Measurements from ENCODE around the gene HDDC2. TPM values are rescaled to one million over a fixed set of nuclear protein-coding genes. Genes with fewer than 3 reads are reported as not detected.

Gene HDDC2, protein sequence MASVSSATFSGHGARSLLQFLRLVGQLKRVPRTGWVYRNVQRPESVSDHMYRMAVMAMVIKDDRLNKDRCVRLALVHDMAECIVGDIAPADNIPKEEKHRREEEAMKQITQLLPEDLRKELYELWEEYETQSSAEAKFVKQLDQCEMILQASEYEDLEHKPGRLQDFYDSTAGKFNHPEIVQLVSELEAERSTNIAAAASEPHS
- total RNA-seq (ENCODE audit: low replicate concordance) = 44.8 and 87.0 TPM in 2 replicates

DNA sequence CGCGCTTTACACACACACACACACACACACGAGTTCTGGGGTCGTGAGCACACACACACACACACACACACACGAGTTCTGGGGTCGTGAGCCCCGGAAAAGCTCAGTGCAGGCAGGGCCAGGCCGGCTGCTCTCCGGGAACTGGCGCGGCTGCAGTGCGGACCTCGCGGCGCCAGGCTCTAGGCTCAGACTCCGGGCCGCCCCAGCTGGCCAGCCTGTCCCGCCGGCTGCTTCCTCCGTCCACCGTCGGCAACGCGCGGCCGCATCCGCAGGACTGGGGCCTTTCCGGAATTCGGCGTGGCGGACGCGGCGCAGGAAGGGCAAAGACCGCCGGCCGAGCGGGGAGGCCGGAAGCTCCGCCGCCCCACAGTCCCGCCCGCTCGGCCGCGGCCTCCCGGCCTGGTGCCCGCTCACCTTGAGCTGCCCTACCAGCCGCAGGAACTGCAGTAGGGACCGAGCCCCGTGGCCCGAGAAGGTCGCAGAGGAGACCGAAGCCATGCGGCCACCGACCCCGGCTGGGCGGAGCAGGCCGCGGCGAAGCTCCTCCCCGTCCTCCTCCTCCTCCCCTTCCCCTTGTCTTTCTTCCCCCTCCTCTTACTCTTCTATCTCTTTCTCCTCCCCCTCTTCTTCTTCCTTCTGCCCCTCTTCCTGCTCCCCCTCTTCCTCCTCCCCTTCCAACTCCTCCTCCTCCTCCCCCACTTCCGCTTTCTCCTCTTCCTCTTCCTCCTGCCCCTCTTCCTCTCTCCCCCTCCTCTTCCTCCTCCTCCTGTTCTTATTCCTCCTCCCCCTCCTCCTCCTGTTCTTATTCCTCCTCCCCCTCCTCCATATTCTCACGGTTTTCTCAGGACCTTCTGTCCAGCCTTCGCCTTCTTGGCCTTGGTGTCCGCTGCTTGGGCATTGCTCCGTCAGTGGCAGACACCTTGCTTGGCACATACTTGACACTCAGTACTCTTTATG is at the start of gene HDDC2:
HDDC2 (minus strand) TSS at position 533 of the 957 bp plus-strand sequence; CDS start at position 498, 35 bp downstream.

Other genes starting within 250 kb of the HDDC2 start
- 5.6 and 24.5 TPM in 2 replicates for gene TPD52L1, start 148.2 kb downstream of the HDDC2 start, total RNA-seq (ENCODE audit: low replicate concordance)